HepG2 (cell line): ENCODE results near the gene WNK1. TPM values are rescaled to one million over a fixed set of nuclear protein-coding genes. Genes with fewer than 3 reads are reported as not detected.

Source experiments
- CEBPB ChIP-seq: IDR thresholded peaks from 2 replicates; pipeline ENCODE4 v1.6.1; 2011; ENCODE audit warnings: low read depth, low read length, improper control_type of control experiment, borderline replicate concordance
- JUNB ChIP-seq: sonication (generic); formaldehyde crosslinking; IDR thresholded peaks from 2 replicates; pipeline ENCODE4 v1.8.0; 2022; ENCODE audit warnings: missing genetic modification reagents, mild to moderate bottlenecking, borderline replicate concordance
- NCOA2 ChIP-seq: sonication (generic); formaldehyde crosslinking; IDR thresholded peaks from 2 replicates; pipeline ENCODE4 v1.8.0; 2022; ENCODE audit warnings: inconsistent platforms
- POLR2G ChIP-seq: fragments of 200-400 bp; formaldehyde crosslinking; IDR thresholded peaks from 2 replicates; pipeline ENCODE4 v1.6.1; 2018; ENCODE audit warnings: mild to moderate bottlenecking, low read depth, low read length, moderate library complexity
- PTBP1 ChIP-seq: fragments of 200-400 bp; formaldehyde crosslinking; IDR thresholded peaks from 2 replicates; pipeline ENCODE4 v1.6.1; 2018; ENCODE audit warnings: low read length, low read depth; ENCODE audit not compliant: poor library complexity, severe bottlenecking
- SNAPC2 ChIP-seq: sonication (generic); formaldehyde crosslinking; IDR thresholded peaks from 2 replicates; pipeline ENCODE4 v1.8.1; 2022; ENCODE audit warnings: mild to moderate bottlenecking, missing genetic modification reagents
- TBP ChIP-seq: sonication (generic); formaldehyde crosslinking; IDR thresholded peaks from 2 replicates; pipeline ENCODE4 v1.5.0; 2020; ENCODE audit warnings: missing genetic modification reagents
- TFDP1 ChIP-seq: IDR thresholded peaks from 2 replicates; pipeline ENCODE4 v1.6.1; 2016; ENCODE audit warnings: missing compliant biosample characterization, missing genetic modification reagents, borderline replicate concordance
- ZBTB25 ChIP-seq: IDR thresholded peaks from 2 replicates; pipeline ENCODE4 v1.6.1; 2018; ENCODE audit warnings: missing genetic modification reagents
- ZBTB4 ChIP-seq: sonication (generic); formaldehyde crosslinking; IDR thresholded peaks from 2 replicates; pipeline ENCODE4 v1.4.0; 2020; ENCODE audit warnings: missing genetic modification reagents, mild to moderate bottlenecking, borderline replicate concordance
- ZFP36L2 ChIP-seq: sonication (generic); formaldehyde crosslinking; IDR thresholded peaks from 2 replicates; pipeline ENCODE4 v1.4.0; 2020; ENCODE audit warnings: missing genetic modification reagents
- ZNF138 ChIP-seq: sonication (generic); formaldehyde crosslinking; IDR thresholded peaks from 2 replicates; pipeline ENCODE4 v1.5.0; 2020; ENCODE audit warnings: mild to moderate bottlenecking, low read depth, missing genetic modification reagents
- ZNF20 ChIP-seq: sonication (generic); formaldehyde crosslinking; IDR thresholded peaks from 2 replicates; pipeline ENCODE4 v1.4.0; 2020; ENCODE audit warnings: mild to moderate bottlenecking, moderate library complexity, missing genetic modification reagents
- ZNF205 ChIP-seq: IDR thresholded peaks from 2 replicates; pipeline ENCODE4 v1.6.1; 2018; ENCODE audit warnings: missing biosample characterization, missing genetic modification reagents
- ZNF253 ChIP-seq: sonication (generic); formaldehyde crosslinking; IDR thresholded peaks from 2 replicates; pipeline ENCODE4 v1.8.0; 2022; ENCODE audit warnings: mild to moderate bottlenecking, missing genetic modification reagents, borderline replicate concordance
- ZNF264 ChIP-seq: sonication (generic); formaldehyde crosslinking; IDR thresholded peaks from 2 replicates; pipeline ENCODE4 v1.4.0; 2020; ENCODE audit warnings: missing genetic modification reagents
- ZNF576 ChIP-seq: sonication (generic); formaldehyde crosslinking; IDR thresholded peaks from 2 replicates; pipeline ENCODE4 v1.4.0; 2020; ENCODE audit warnings: mild to moderate bottlenecking, missing genetic modification reagents
- ZNF879 ChIP-seq: sonication (generic); formaldehyde crosslinking; IDR thresholded peaks from 2 replicates; pipeline ENCODE4 v1.8.1; 2023; ENCODE audit warnings: missing genetic modification reagents
- polyA plus RNA-seq, 8 experiments: library from polyadenylated mRNA; depleted of rRNA in 3 of 8; stranded (reverse) in 7 of 8; unstranded in 1 of 8; fragments of >200 nt; fragmentation: Illumina TruSeq in 4 of 8; extraction: Trizol in 4 of 8; gene quantifications; 2 replicates each; pipeline versions ENCODE4 v1.2.1 to v1.2.3, GENCODE V29; 2011 to 2016; ENCODE audit warnings: low read depth in 4 of 8, missing spikeins in 1 of 8, mixed read lengths in 1 of 8; ENCODE audit not compliant: insufficient read depth in 1 of 8
- total RNA-seq, 5 experiments: library from RNA; depleted of rRNA; stranded (reverse); fragments of >200 nt; fragmentation: Illumina TruSeq; extraction: Trizol; gene quantifications; 2 replicates each; pipeline ENCODE4 v1.2.3, GENCODE V29; 2016; ENCODE audit warnings: low read depth in 1 of 5
- TF ChIP-seq, protein P1 (sequence below): sonication (generic); formaldehyde crosslinking; IDR thresholded peaks from 2 replicates; pipeline ENCODE4 v1.8.0; 2022; ENCODE audit warnings: mild to moderate bottlenecking, missing genetic modification reagents, moderate library complexity
- TF ChIP-seq, protein P2 (sequence below): sonication (generic); formaldehyde crosslinking; IDR thresholded peaks from 2 replicates; pipeline ENCODE4 v1.9.0; 2021; ENCODE audit warnings: missing genetic modification reagents, borderline replicate concordance

Gene WNK1
- total and polyA plus RNA-seq, 2 of the 13 experiments (the other 11 are each of a cell fraction or from before 2014, with no cell fraction given), result 31.1 to 54.8 TPM

DNA sequence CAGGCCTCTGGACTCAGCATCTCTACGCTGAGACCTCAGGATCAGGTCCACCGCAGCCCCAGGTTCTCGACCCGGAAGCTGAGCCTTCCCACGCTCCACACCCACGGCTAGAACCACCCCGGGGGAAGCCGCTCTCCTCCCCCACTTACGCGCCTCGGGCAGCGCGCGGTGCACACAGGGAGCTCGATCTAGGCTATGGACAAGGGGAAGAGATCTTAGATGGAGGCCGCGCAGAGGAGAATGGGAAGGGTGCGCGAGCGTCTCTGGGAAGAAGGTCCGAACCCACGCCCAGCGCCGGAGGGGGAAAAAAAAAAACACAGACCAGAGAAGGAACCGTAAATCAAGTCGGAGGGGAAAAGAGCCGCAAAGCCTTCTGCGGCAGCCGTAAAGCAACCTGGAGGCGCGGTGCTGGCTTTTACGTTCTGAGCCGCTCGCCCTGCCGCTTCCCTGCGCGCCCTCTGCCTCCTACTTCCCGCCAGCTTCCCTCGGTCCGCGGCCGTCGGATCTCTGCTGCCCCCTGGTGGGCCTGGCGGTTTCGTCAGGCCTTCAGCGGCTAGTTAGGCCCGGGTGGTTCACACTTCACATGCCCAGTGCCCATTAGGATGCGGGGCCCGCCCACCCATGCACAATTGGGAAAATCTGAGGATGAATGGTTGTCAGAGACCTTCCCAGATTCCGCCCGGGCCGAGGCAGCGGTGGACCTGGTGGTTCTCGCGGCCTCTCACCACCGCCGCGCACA, 197.2 kb downstream of the WNK1 start, which contains the start of gene RAD52 (continued):
- TF ChIP-seq TFDP1 (CRISPR knock-in tag) (peak; percentile 93), ZNF253 (CRISPR knock-in tag) (0 out of 2 replicates have a peak, but pooled peaks have one; percentile 68), ZNF879 (CRISPR knock-in tag) (no peak), ZNF205 (CRISPR knock-in tag) (no peak; the same call in none of the 2 replicates), ZBTB25 (CRISPR knock-in tag) (0 out of 2 replicates have a peak, but pooled peaks have one; percentile 61), ZNF138 (no peak), PTBP1 (no peak), ZNF576 (CRISPR knock-in tag) (no peak), CEBPB (no peak), NCOA2 (CRISPR knock-in tag) (peak; percentile 40), POLR2G (peak; percentile 94), ZNF20 (CRISPR knock-in tag) (no peak), ZNF264 (no peak), ZFP36L2 (CRISPR knock-in tag) (no peak), SNAPC2 (no peak), ZBTB4 (no peak; the same call in 1 of the 2 replicates), TBP (CRISPR knock-in tag) (0 out of 2 replicates have a peak, but pooled peaks have one; percentile 15), JUNB (CRISPR knock-in tag) (no peak)
- TF ChIP-seq, protein P1, sequence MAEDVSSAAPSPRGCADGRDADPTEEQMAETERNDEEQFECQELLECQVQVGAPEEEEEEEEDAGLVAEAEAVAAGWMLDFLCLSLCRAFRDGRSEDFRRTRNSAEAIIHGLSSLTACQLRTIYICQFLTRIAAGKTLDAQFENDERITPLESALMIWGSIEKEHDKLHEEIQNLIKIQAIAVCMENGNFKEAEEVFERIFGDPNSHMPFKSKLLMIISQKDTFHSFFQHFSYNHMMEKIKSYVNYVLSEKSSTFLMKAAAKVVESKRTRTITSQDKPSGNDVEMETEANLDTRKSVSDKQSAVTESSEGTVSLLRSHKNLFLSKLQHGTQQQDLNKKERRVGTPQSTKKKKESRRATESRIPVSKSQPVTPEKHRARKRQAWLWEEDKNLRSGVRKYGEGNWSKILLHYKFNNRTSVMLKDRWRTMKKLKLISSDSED, result no peak
- TF ChIP-seq, protein P2, sequence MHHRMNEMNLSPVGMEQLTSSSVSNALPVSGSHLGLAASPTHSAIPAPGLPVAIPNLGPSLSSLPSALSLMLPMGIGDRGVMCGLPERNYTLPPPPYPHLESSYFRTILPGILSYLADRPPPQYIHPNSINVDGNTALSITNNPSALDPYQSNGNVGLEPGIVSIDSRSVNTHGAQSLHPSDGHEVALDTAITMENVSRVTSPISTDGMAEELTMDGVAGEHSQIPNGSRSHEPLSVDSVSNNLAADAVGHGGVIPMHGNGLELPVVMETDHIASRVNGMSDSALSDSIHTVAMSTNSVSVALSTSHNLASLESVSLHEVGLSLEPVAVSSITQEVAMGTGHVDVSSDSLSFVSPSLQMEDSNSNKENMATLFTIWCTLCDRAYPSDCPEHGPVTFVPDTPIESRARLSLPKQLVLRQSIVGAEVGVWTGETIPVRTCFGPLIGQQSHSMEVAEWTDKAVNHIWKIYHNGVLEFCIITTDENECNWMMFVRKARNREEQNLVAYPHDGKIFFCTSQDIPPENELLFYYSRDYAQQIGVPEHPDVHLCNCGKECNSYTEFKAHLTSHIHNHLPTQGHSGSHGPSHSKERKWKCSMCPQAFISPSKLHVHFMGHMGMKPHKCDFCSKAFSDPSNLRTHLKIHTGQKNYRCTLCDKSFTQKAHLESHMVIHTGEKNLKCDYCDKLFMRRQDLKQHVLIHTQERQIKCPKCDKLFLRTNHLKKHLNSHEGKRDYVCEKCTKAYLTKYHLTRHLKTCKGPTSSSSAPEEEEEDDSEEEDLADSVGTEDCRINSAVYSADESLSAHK, result no peak
